Anterior cingulate cortex (tissue), 58 donors: ENCODE data around the gene CASZ1.
A peak's percentile ranks its signal among the peaks of the same experiment; 100 is the strongest.

ENCODE experiments used
- DNase-seq, 58 donors: peaks; one replicate each; lab custom pipeline; 2025; lab: John Stamatoyannopoulos, UW

The CASZ1 gene

DNA sequence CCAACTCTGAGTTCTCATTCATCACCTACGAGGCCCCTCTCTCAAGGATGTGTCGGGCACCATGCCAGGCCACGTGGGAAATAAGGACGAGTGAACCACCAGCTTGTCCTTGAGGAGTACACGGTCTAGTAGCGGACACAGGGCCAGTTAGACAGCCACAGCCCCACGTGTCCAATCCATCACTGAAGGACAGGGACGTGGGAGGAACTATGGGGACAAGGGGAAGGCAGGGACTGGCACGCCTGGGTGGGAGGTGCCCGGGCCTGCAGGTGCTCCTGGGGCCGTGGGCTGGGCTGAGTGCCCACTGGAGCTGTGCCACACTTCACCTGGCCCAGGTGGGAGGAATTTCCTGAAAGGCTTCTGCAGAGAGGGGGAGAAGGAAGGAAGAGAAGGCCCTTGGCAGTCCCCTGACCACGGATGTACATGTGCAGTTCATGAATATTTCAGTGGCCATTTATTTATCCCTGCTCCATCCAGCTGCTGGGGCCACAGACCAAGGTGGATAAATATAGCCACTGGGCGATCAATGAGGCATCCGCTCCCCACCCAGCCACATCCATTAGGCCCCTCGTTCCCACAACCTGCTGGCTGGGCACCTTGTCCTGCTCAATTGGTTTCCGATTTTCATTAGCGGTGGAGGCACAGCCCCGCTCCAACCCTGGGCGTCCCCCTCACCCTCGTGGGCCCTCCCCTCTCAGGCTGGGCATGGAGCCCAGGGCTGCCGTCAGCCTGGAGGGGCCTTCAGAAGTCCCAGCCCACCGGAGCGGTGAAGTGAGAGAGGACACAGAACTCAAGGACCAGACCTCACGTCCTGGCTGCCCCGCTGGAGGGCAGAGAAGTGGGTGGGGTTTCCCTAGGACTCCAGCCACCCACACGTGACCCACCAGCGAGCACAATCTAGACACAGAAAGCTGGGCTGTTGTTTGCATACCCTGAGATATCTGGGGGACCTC, 59.5 kb downstream of the CASZ1 start:
- no peak for DNase-seq

DNA sequence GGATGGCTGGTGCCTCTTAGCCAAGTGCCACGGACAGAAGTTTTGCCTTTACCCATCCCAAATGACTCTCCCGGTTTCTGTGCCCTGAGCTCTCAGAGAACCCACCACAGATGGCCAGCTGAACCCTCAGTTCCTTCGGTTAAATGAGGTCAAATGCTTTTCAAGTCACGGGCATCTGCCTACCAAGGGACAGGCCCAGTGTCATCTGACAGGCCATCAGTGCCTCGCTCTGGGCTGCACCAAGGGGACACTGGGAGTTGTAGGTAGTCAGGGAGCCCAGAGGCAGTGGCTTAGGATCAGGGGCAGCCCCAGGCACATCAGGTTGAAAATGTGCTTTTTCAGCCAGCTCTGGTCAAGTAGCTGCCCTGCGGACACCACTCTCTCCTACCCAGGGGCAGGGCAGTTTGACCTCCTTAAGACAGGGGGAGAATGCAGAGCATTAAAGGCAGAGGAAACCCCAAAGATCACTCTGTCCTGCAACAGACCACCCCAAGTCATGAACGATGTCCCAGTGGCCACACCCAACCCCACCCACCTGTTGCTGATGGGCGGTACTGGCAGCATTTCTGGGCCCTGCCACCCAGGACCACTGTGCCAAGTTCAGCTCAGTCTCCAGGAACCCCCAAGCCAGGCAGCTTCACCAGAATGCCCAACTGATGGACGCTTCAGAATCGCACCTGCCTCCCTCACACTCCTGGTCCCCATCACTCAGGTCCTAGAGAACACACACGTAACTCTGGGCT, 60.7 kb downstream of the CASZ1 start:
- DNase-seq: peak in 4 of 58 donors; percentile 12 to 53 (median 27)

DNA sequence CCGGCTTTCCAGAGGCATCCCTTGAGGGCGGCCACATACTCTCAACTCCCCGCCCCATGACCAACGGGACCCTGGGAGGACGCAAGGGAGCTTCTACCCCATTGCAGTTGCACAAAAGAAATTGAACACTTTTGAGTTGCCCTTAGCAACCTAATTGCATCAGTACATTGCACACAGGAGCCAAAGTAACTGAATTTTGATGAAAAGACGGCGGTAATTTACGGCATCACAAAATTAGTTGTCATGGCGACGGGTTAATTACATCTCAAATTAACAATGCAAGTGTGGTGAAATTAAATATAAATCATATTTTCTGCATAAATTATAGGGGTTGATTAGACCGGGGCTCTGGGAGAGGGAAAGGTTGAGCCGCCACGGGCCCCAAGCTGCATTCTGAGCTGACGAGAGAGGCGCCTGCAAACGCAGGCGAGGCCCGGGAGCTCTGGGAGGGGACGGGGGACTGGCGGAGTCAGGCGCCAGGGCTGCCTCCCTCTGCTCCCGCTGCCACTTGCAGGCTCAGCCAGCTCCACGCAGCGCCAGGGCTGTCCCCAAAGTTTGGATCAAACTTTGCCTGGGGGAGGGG, 61.4 kb downstream of the CASZ1 start:
- peak in 35 of 58 donors; percentile 5 to 55 (median 32) for DNase-seq

DNA sequence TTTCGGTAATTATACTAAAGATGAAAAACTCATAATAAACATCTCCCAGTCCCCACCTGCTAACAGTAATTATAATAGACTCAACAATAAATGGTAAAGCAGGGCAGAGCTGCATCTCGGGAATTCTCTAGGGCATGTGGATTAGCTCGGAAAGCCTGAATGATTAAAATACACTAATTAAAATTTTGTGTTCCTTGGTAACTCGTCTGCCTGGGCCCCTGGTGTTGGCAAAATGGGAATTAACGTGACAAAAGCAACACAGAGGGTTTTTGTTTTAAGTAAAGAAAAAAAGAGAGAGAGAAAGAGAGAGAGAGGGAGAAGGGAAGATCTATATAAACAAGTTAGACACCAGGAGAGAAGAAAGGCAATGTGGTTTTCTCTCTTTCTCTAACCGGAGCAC, 62.1 kb downstream of the CASZ1 start:
- DNase-seq: no peak

DNA sequence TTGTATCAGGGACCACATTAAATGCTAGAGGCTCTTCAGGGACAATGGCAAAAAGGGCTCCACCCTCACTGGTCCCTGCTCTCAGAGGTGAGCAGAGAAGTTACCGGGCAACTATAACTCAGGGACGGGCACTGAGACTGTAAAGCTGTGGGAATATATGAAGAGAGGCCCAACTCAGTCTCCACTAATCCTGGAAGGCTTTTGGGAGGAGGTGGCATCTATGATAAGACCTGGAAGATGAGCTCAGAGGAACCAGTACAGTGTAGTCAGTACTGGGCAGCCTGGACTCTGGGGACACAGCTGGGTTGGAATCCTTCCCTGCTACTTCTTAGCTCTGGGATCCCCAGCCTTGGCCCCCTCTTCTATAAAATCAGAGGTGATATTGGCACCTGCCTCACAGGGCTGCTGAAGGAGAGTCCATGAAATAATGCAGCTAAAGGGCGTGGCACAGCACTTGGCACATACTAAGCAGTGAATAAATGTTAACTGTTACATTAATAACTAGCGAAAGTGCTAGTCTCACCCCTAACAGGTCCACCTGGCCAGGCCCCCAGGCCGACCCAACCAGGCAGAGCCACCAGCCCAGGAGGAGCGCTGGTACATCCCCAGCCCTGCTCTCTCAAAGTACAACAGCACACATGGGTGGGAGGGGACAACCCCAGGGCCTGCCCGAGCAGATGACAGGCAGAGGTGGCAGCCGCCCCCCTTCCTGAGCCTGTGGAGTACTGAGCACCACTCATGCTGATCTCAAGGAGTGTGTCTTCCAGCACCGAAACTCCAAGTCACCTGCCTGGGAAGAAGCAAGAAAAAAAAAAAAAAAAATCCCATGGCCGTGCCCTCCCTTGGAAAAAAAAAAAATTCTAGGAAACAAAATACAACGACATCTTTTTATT, 62.7 kb downstream of the CASZ1 start:
- DNase-seq: peak in 1 of 58 donors; percentile 11

DNA sequence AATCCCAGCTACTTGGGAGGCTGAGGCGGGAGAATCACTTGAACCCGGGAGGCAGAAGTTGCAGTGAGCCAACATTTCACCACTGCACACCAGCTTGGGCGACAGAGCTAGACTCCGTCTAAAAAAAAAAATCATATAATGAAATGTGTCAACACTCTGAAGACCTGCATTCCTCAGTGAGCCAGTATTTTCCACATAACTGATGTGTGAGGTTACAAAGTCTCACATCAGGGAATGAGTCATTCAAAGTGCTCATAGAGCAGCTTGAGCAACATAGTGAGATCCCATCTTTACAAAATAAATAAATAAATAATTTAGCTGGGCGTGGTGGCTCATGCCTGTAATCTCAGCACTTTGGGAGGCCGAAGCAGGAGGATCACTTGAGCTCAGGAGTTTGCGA, 65.5 kb downstream of the CASZ1 start:
- DNase-seq: no peak

DNA sequence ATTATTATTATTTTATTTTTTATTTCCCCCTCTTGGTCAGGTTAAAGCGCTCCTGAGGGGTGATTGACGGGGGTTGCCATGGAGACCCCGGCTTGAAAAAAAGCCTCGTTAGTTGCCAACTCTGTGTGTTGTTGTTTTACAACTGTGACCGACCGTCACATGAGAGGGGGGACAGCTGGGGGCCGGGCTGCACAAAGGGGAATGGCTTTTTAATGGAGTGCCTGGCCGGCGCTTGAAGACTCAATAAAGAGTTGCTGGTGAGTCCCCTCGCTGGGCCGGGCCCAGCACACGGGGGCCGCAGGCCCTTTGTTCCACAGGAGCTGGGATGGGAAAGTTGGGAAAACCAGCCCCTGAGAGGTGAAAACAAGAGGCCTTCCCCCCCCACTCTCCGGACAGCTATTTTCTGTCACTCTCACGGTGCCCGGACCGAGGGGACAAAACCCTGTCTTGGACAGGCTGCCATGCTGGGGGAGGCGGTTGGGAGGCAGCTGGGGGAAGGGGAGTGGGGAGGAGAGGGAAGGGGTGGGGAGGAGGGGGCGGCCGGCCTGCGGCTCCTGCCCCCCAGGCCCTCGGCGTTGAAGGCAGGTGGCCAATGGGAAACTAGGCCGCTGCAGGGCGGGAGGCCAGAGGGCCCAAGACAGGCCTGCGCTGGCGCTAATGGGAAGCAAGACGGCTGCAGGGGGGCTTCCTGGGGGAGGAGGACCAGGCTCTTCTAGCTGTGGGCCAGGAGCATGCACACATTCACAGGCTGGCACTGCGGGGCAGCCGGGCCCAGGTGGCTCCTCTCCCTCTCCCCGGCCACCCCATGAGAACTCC, 67.6 kb downstream of the CASZ1 start:
- DNase-seq: peak in 21 of 58 donors; percentile 2 to 57 (median 20)

DNA sequence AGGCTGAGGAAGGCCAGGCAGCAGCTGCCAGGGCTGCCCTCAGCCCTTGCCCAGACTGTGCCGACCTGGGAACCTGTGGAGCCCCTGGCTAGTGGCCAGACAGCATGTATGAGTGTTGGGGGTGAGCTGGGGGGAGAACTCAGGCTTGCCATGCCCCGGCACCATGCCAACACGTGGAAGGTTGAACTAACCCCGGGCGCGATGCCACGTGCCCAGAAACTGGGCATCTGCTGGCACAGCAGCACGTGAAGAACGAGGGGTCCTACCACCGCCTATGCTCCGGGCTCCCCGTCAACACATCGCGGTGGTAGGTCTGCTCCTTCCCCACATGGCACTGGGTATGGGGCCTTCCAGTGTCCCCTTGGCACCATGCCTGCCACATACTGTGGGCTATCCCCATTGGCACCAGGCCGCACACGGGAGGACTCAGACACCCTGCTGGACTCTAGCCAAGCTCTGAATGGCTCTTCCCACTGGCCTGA, 68.7 kb downstream of the CASZ1 start:
- peak in 3 of 58 donors; percentile 8 to 84 (median 13) for DNase-seq

DNA sequence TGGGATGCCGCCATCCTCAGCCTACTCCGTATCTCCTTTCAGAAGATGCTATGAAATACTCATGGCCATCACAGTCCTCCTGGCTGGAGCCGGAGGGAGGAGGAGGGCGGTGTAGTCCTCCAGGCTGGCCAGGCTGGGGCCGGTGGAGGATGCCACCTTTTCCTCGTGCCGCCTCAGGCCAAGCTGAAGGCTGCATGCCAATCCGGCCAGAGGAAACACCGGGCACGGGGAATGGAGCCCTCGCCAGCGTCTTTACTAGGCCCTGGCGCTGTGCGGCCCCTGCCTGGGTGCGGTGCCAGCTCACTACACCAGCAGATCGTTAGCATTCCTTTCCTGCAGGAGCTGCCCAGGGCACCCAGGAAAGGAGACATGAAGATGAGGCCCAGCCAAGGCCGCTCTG, 70.1 kb downstream of the CASZ1 start:
- DNase-seq: peak in 40 of 58 donors; percentile 4 to 67 (median 26)

DNA sequence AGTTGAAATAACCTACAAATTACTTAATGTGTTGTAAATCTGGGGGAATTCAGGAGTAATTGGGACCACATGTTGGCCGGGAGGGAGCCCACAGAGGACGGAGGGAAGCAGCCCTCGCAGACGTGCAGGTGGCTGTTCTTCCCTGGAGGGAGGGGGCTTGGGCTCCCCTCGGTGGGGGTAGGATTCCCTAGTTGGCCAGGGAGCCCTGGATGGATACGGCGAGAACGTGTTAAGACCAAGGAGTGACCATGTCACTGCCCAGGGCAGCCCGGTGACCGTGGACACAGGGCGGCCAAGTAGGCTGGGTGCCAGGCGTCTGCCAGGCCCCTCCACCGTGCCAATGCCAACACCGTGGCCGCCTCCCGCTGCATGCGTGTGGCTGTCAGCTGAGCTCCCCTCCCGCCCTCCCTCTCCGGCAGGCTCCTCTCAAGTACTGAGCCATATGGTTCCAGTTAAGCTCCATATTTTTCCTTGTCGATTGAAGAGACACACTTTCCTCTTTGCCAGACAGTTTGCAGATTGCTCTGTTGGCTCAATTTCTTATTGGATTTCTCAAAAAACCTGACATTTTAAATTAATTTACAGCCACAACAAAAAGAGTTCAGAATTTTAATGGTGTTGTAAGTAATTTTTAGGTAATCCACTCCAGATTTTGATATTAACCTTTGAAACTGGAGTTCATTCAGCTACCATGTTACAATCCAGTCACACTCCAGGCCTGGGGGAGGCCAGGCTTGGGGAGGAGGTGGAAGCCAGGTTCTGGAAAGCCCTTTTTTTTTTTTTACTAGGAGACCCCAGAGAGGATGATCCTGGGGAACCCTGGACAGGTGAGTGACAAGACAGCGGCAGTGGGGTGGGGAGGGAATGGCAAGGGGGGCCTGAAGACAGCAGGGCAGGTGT, 71.2 kb downstream of the CASZ1 start:
- peak in 19 of 58 donors; percentile 3 to 43 (median 14) for DNase-seq

DNA sequence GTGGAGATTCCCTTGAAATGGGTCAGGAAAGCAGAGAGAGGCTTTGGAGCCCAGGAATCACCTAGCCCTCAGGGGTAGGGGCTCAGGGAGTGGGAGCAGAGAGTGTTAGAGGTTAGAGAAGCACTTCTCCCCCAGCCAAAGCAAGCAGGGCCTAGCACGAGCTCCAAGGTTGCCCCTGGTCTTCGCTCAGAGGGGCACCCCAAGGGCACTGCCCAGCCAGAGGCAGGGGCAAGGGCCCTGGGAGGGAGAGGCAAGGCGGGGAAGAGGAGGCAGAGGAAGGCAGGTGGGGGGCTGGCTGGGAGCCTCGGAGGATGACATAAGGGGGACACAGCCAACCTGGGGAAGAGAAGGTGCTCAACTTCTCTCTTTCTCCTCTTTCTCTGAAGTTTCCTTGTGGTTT, 71.9 kb downstream of the CASZ1 start:
- no peak for DNase-seq

DNA sequence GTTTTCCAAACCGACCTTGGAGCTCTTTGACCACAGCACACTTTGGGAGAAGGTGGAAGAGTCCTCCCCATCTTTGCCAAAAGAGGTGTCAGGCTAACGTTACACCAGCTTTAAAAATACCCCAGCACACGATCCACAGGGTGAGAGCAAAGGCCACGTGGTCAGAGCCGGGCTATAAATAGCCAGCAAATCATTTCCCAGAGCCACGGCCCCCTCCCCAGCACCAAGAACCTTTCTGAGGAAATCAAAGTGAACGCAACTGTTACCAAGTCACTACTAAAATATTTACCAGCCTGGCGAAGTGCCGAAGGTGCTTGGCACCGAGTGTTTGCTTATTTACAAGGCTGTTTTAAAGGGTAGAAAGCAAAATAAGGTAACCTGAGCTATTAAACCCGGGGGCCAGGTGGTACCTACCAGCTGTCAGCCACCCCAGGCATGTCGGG, 72.4 kb downstream of the CASZ1 start:
- no peak for DNase-seq

DNA sequence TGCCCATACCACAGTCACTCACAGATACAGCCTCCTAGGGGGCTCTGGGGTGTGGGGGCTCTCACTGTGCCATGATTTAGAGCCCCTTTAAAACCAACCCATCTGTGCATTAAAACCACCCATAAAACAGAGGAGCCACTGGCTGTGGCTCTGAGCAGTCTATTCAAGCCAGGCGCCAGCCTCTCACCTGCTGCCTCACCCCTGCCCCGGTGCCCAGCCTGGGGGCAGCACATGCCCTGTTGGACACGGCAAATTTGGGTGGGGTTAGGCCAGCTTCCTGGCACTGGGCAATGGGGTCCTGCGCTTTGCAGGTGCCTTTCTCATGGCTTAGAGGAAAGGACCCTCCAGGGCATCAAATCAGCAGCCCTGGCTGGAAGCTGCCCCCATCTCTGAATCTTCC, 73.1 kb downstream of the CASZ1 start:
- DNase-seq: no peak

DNA sequence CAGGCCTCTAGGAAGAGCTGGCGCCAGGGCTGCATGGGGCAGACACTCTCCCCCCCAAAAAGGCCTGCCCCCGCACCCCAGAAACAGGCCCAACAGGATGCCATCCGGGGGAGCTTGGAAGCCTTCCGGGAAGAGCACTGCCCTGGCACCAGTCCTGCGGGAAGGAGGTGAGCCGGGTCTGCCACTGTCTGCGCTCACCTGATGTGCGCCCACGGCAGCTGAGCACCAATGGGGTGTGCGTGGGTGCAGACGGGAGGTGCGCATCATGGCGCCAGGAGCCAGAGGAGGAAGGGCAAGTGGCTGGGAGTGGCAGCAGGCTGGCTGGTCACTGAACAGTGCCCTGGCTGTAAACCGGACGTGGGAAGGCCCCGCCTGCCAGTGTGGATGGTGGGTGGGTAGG, 73.6 kb downstream of the CASZ1 start:
- no peak for DNase-seq

DNA sequence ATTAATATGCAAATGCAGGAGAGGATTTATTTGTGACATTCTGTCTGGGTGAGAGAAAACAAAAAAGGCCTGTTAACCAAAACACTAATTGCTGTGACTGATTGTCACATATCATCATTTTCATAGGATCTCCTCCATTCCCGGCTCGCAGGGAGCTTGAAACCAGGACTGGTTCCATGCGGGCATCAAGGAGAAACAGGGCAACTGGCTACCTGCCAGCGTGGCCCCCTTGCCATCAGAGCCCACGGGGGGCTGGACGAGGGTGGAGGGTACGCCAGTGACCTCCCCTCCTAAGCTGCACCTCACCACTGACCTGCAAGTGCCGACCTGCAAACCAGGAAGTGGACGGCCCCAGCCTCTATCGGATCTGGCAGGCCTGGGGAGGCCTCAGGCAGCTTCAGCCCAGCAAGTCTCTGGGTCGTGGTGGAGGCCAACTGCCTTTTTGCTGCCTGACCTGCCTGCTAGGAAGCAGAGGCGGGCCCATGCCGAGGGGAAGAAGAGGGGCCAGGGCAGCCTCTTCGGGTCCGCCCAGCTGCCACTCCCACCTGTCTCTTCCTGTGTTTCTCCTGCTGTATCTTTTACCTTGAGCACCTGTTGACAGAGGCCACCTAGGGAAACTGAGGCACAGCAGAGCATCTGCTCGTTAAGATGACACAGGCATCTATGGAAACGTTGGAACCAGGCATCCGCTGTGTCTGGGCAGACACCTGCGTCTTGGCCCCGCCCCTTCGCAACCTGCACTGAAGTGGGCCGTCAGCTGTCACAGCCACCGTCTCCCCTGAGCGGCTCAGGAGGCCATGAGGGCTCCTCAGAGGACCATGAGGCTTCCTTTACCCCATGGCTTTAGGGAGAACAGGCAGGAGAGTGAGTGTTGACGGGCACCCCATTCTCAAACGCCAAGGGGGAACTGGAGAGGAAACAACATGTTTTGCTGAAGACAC, 74.8 kb downstream of the CASZ1 start:
- DNase-seq: no peak

DNA sequence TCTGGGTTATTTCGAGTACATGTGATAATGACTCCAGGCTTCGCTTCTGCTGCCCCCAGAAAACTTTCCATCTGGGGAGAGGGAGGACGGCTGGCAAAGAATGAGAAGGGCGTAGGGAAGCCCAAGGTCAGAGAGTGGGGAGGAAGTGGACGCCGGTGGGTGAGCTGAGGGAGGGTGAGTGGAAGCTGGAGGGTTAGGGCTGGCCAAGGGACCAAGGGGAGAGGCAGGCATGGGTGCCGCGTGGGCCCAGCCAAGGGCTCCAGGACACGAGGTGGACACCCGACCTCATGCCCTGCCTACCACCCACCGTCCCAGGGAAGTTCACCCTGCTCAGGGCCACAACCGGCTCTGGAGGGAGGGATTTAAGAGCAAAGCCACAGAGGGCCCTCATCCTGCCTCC, 75.8 kb downstream of the CASZ1 start:
- DNase-seq: no peak

DNA sequence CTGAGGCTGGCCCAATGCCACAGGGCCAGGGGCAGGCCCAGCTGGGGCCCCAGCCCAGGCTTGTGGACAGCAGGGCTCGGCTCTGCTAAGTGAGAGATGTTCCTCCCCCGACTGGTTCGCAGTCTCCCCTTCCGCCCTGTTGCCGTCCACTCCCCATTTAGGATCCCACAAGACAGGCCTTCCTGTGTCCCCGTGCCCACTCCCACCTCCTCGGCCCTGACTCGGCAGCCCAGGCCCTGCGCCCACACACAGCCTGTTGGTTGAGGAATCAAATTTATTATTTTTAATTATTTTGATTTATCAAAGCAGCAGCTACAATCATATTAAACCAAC, 78.4 kb downstream of the CASZ1 start:
- DNase-seq: no peak
